ENCODE data around the gene CLNS1A.
A peak's percentile ranks its signal among the peaks of the same experiment; 100 is the strongest.
"Not testable (repeated sequence)": the region's sequence is repeated elsewhere in the genome, so short reads cannot be mapped to it uniquely, and the experiment has no call there.

The CLNS1A gene

GRCh38 chr11:77637345-77638165 lies at the start of gene CLNS1A:
Gene CLNS1A, minus strand, starts transcription at chr11:77637794. Its CDS starts 80 bp downstream, at chr11:77637714.
- DNase-seq = peak; percentile 71

GRCh38 chr11:77687088-77687487 lies 49.5 kb upstream of the CLNS1A start:
- DNase-seq = no peak

GRCh38 chr11:77677138-77677537 lies 39.5 kb upstream of the CLNS1A start:
- no peak for DNase-seq

GRCh38 chr11:77672264-77672663 lies 34.7 kb upstream of the CLNS1A start:
- no peak for DNase-seq

GRCh38 chr11:77669848-77670511 lies 32.4 kb upstream of the CLNS1A start:
- DNase-seq = no peak

GRCh38 chr11:77668760-77669159 lies 31.2 kb upstream of the CLNS1A start:
- DNase-seq = no peak

- no peak for DNase-seq
Observed at GRCh38 chr11:77665240-77665965, 27.8 kb upstream of the CLNS1A start.

- no peak for DNase-seq
Observed at GRCh38 chr11:77661670-77662069, 24.1 kb upstream of the CLNS1A start.

- DNase-seq = no peak
Observed at GRCh38 chr11:77660947-77661346, 23.4 kb upstream of the CLNS1A start.

GRCh38 chr11:77658213-77659013 lies 20.8 kb upstream of the CLNS1A start:
- no peak for DNase-seq

GRCh38 chr11:77656362-77656761 lies 18.8 kb upstream of the CLNS1A start:
- no peak for DNase-seq

GRCh38 chr11:77654770-77655434 lies 17.3 kb upstream of the CLNS1A start:
- DNase-seq = no peak

GRCh38 chr11:77650123-77650522 lies 12.5 kb upstream of the CLNS1A start:
- DNase-seq = no peak

- DNase-seq = no peak
Observed at GRCh38 chr11:77647654-77648305, 10.2 kb upstream of the CLNS1A start.

- no peak for DNase-seq
Observed at GRCh38 chr11:77644887-77645286, 7.3 kb upstream of the CLNS1A start.

GRCh38 chr11:77642228-77642627 lies 4.6 kb upstream of the CLNS1A start:
- no peak for DNase-seq

- DNase-seq = no peak
Observed at GRCh38 chr11:77636731-77637344, 756 bp downstream of the CLNS1A start.

GRCh38 chr11:77633926-77634325 lies 3.7 kb downstream of the CLNS1A start:
- not testable (repeated sequence) for DNase-seq

- no peak for DNase-seq
Observed at GRCh38 chr11:77630157-77630710, 7.4 kb downstream of the CLNS1A start.

- no peak for DNase-seq
Observed at GRCh38 chr11:77619576-77620198, 17.9 kb downstream of the CLNS1A start.
